HFFc6 (cell line): ENCODE data around the gene AQP1. TPM values are rescaled to one million over a fixed set of nuclear protein-coding genes. Genes with fewer than 3 reads are reported as not detected.
A peak's percentile ranks its signal among the peaks of the same experiment; 100 is the strongest.

ENCODE experiments used
- DNase-seq: peaks from one replicate; pipeline ENCODE4 v3.0.0-alpha.2; 2018
- H3K27ac Mint-ChIP-seq: 2 replicates; pipeline ENCODE4 v1.8.0; 2020; ENCODE audit warnings: mild to moderate bottlenecking, mixed read lengths
- H3K27me3 Mint-ChIP-seq: 2 replicates; pipeline ENCODE4 v1.8.0; 2021; ENCODE audit warnings: mild to moderate bottlenecking, moderate library complexity, mixed read lengths; ENCODE audit not compliant: insufficient read depth
- H3K36me3 Mint-ChIP-seq: 2 replicates; pipeline ENCODE4 v1.8.0; 2021; ENCODE audit warnings: low read depth, mixed read lengths
- H3K4me1 Mint-ChIP-seq: 2 replicates; pipeline ENCODE4 v1.8.0; 2020; ENCODE audit warnings: low read depth, mixed read lengths
- H3K4me3 Mint-ChIP-seq: 2 replicates; pipeline ENCODE4 v1.8.0; 2020; ENCODE audit warnings: mild to moderate bottlenecking, moderate library complexity, mixed read lengths
- H3K9me3 Mint-ChIP-seq: 2 replicates; pipeline ENCODE4 v1.8.0; 2020; ENCODE audit warnings: mild to moderate bottlenecking, mixed read lengths
- total RNA-seq, 6 experiments: library from RNA; stranded (reverse); fragmentation: NEBNext Ultra II Directional; extraction: Animal tissue kit (Norgen Biotek cat#: 25700); gene quantifications; 2 replicates in 1 of 6; 3 replicates in 5 of 6; pipeline ENCODE4 v1.2.3, GENCODE V29; 2021
- TF ChIP-seq, protein P1 (sequence below): fragments of 200-600 bp; sonication (generic); IDR thresholded peaks from 2 replicates; pipeline ENCODE4 v1.5.0; 2021; ENCODE audit warnings: antibody characterized with exemption, mild to moderate bottlenecking

Gene AQP1
- total RNA-seq, 6 experiments from 2014 or later: 0.40 to 0.94 (median 0.57) TPM

DNA sequence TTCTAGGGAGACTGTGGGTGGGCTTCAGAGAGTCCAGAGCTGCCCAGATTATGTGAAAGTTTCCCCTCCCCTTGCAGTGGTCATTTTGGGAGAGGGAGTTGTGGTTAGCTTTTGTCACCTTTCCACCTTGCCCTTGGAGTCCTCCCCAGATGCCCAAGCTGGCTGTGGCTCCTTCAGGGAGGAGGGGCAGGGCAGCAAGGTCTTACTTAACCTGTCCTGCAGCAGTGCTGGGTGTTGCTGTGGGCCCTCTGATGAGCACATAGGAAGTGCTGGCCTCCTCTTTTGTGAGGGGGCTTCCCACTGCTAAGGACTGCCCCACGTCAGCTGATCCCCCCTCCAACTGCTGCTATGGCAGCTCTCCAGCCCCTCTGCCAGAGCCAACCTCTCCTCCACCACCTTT is 17.6 kb upstream of the AQP1 start:
- H3K27ac Mint-ChIP-seq: no peak overlapping the region
- DNase-seq: no peak
- peaks cover 3% of the 10 kb centered on the region for H3K4me1 Mint-ChIP-seq
- no peaks in the 10 kb centered on the region for H3K9me3 Mint-ChIP-seq
- TF ChIP-seq, protein P1, sequence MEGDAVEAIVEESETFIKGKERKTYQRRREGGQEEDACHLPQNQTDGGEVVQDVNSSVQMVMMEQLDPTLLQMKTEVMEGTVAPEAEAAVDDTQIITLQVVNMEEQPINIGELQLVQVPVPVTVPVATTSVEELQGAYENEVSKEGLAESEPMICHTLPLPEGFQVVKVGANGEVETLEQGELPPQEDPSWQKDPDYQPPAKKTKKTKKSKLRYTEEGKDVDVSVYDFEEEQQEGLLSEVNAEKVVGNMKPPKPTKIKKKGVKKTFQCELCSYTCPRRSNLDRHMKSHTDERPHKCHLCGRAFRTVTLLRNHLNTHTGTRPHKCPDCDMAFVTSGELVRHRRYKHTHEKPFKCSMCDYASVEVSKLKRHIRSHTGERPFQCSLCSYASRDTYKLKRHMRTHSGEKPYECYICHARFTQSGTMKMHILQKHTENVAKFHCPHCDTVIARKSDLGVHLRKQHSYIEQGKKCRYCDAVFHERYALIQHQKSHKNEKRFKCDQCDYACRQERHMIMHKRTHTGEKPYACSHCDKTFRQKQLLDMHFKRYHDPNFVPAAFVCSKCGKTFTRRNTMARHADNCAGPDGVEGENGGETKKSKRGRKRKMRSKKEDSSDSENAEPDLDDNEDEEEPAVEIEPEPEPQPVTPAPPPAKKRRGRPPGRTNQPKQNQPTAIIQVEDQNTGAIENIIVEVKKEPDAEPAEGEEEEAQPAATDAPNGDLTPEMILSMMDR: no peak
- H3K36me3 Mint-ChIP-seq: no peaks in the 10 kb centered on the region
- no peak overlapping the region for H3K4me3 Mint-ChIP-seq
- peaks cover 50% of the 10 kb centered on the region for H3K27me3 Mint-ChIP-seq

DNA sequence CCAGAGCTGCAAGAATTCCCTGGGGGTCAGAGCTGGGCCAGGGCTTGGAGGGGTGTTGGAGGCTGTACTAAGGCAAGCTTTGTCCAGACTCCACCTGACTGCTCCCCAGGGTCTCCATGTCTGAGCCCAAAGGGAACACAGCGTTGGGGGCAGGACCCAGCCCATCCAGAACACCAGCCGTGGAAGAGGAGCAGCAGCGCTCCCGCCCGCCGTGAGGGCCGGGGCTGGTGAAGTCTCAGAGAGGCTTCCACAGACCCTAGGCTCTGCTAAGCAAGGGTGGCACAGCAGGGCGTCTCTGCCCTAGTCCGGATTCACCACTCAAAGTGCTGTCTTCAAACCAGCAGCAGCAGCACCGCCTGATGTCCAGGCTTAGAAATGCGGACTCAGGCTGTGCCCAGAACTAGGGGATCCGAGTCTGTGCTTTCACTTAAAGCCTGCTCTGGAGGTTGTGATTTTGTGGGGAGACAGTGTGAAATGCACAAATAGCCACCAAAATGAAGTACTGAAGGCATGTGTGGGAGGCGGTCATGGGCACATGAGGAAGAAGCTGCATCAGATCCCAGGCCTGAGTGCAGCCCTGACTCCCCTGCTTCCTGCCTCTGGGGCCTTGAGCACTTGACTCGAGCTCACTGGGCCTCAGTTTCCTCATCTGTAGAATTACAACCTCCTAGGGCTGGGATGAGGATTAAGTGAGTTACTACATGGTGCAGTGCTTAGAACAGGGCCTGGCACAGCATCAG is 16.6 kb upstream of the AQP1 start:
- Mint-ChIP-seq H3K4me3 (no peak overlapping the region), H3K27ac (no peak overlapping the region), H3K4me1 (no peaks in the 10 kb centered on the region), H3K9me3 (no peaks in the 10 kb centered on the region), H3K27me3 (peaks cover 56% of the 10 kb centered on the region), H3K36me3 (no peaks in the 10 kb centered on the region)
- TF ChIP-seq, protein P1: peak; percentile 42
- DNase-seq: no peak

DNA sequence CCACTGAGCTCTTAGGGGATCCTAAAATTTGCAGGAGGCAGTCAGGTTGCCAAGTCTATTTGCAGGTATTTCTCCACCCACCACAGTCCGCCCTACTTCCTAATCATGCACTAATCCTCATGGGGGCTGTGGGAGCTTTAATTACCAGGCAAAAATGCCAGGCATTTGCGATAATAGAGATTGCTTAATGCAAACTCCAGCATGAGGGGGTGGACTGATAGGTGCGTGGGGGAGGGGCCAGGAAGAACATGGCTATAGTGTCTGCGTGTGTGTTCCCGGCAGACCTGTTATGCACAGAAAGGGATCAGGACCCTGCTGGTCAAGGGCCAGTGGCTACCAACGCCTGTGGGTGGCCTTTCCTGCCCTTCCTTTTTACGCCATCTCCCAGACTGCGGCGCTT is 15.6 kb upstream of the AQP1 start:
- no peaks in the 10 kb centered on the region for H3K9me3 Mint-ChIP-seq
- no peaks in the 10 kb centered on the region for H3K36me3 Mint-ChIP-seq
- no peak for DNase-seq
- H3K4me1 Mint-ChIP-seq: no peaks in the 10 kb centered on the region
- no peak overlapping the region for H3K27ac Mint-ChIP-seq
- H3K27me3 Mint-ChIP-seq: peaks cover 58% of the 10 kb centered on the region
- TF ChIP-seq, protein P1: no peak
- H3K4me3 Mint-ChIP-seq: no peak overlapping the region

DNA sequence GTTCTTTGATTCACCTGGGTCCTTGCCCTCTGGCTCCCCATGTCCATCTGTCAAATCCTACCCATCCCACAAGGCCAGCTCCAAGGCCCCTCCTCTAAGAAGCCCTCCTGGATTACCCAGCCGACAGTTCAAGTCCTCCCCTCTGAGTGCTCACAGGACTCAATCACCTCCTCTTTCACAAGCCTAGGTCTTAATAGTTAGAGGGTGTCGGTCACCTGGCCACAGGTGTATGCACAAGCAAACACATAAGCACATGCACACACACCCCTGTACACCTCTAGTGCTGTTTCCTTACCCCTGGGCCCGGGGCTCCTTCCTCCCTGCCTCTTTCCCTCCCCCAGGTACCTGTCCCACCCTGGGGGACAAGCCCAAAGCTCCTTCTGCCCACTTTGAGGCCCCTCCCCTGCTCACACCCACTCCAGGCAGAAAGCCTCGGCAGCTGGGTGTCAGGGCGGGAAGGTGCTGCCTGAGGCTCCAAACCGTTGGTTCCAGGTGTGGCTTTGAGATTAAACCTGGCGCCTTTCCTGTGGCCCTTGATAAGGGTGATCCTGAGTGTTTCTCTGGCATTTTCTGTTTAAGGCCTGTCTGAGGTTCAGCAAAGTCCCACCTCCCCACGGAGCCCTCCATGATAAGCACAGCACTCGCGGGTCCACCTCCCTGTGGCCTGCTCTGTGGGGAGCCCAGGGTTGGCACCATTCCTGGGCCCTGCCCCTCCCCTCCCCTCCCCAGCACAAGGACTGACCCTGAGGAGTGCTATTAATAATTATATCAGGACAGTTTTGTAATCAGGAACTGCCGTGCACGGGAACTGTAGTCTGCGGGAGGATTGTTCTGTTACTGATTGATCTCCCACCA is 14.6 kb upstream of the AQP1 start:
- Mint-ChIP-seq H3K36me3 (no peaks in the 10 kb centered on the region), H3K9me3 (no peaks in the 10 kb centered on the region)

DNA sequence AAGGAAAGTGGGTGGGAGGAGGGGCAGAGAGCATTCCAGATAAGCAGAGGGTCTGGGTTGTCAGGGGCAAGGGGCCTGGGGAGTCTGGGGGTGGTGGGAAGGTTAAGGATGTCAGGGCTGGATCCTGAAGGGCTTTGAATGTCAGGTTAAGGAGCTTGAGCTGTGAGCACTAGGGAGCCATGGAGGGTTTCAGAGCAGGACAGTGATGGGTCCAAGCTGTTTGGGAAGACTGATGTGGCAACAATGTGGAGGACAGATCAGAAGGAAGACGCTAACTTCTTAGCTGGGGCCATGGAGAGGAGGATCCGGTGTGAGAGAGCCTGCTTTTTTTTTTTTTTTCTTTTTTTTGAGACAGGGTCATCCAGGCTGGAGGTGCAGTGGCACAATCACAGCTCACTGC is 13.9 kb upstream of the AQP1 start:
- Mint-ChIP-seq H3K36me3 (no peaks in the 10 kb centered on the region), H3K4me3 (no peak overlapping the region), H3K27me3 (peaks cover 49% of the 10 kb centered on the region), H3K27ac (no peak overlapping the region), H3K9me3 (no peaks in the 10 kb centered on the region), H3K4me1 (no peaks in the 10 kb centered on the region)
- no peak for DNase-seq
- TF ChIP-seq, protein P1: no peak

More for the DNA sequence above, 14.6 kb upstream of the AQP1 start:
- Mint-ChIP-seq H3K27ac (no peak overlapping the region), H3K4me1 (no peaks in the 10 kb centered on the region), H3K4me3 (no peak overlapping the region), H3K27me3 (peaks cover 56% of the 10 kb centered on the region)
- DNase-seq: no peak
- TF ChIP-seq, protein P1: no peak
